Endodermal cell (in vitro differentiated cells): ENCODE results near the gene MEGF11. TPM values are rescaled to one million over a fixed set of nuclear protein-coding genes. Genes with fewer than 3 reads are reported as not detected.

Experiments
- DNase-seq: peaks from one replicate; pipeline ENCODE4 v3.0.0-alpha.2; 2017
- H3K27ac ChIP-seq: 2 replicates; pipeline ENCODE4 v1.5.1; 2013; ENCODE audit warnings: mild to moderate bottlenecking, low read depth, low read length, moderate library complexity
- H3K27me3 ChIP-seq: 2 replicates; pipeline ENCODE4 v1.6.1; 2013; ENCODE audit warnings: mild to moderate bottlenecking, low read length, moderate library complexity; ENCODE audit not compliant: insufficient read depth, control insufficient read depth, poor library complexity, severe bottlenecking
- H3K36me3 ChIP-seq: 2 replicates; pipeline ENCODE4 v1.7.0; 2013; ENCODE audit warnings: mild to moderate bottlenecking, low read length, moderate library complexity; ENCODE audit not compliant: control insufficient read depth, insufficient read depth
- H3K4me1 ChIP-seq: one replicate; pipeline ENCODE4 v1.7.0; 2013; ENCODE audit warnings: low read length; ENCODE audit not compliant: control insufficient read depth, insufficient read depth
- H3K4me3 ChIP-seq: 2 replicates; pipeline ENCODE4 v1.5.1; 2013; ENCODE audit warnings: mild to moderate bottlenecking, low read length, moderate library complexity
- H3K9ac ChIP-seq: 2 replicates; pipeline ENCODE4 v1.6.1; 2013; ENCODE audit warnings: mild to moderate bottlenecking, low read length, moderate library complexity; ENCODE audit not compliant: poor library complexity, severe bottlenecking; ENCODE audit errors: extremely low read depth
- H3K9me3 ChIP-seq: 2 replicates; pipeline ENCODE4 v1.6.1; 2013; ENCODE audit warnings: mild to moderate bottlenecking, low read length, moderate library complexity; ENCODE audit not compliant: control insufficient read depth
- H3K27ac Mint-ChIP-seq: 2 replicates; pipeline ENCODE4 v1.8.0; 2020; ENCODE audit warnings: mixed read lengths
- H3K27me3 Mint-ChIP-seq: 2 replicates; pipeline ENCODE4 v1.8.0; 2021; ENCODE audit warnings: mild to moderate bottlenecking, mixed read lengths; ENCODE audit not compliant: insufficient read depth
- H3K36me3 Mint-ChIP-seq: 2 replicates; pipeline ENCODE4 v1.8.0; 2020; ENCODE audit warnings: low read depth, mixed read lengths
- H3K4me1 Mint-ChIP-seq: 2 replicates; pipeline ENCODE4 v1.8.0; 2020; ENCODE audit warnings: mixed read lengths
- H3K4me3 Mint-ChIP-seq: 2 replicates; pipeline ENCODE4 v1.8.0; 2020; ENCODE audit warnings: mild to moderate bottlenecking, moderate library complexity, mixed read lengths
- H3K9me3 Mint-ChIP-seq: 2 replicates; pipeline ENCODE4 v1.8.0; 2020; ENCODE audit warnings: mild to moderate bottlenecking, mixed read lengths
- WGBS, 2 experiments: methylation state at CpG; one replicate each; pipeline versions ENCODE4 v1.1.5 to v1.1.7; 2013; ENCODE audit warnings: missing lambda C conversion rate in 2 of 2, mixed read lengths in 1 of 2; ENCODE audit not compliant: insufficient coverage in 1 of 2, insufficient read length in 1 of 2; 5-methylcytosine and 5-hydroxymethylcytosine counted together
- total RNA-seq, 2 donors: library from RNA; stranded (reverse); fragmentation: NEBNext Ultra II Directional in 1 of 2; extraction: Animal tissue kit (Norgen Biotek cat#: 25700) in 1 of 2; gene quantifications; 2 replicates in 1 of 2; 3 replicates in 1 of 2; pipeline ENCODE4 v1.2.1, GENCODE V29; 2021
- TF ChIP-seq, protein P1 (sequence below): fragments of 200-600 bp; sonication (generic); conservative IDR thresholded peaks from 2 replicates; pipeline ENCODE4 v1.5.0; 2021; ENCODE audit warnings: antibody characterized with exemption, mild to moderate bottlenecking

The MEGF11 gene
- total RNA-seq, 2 donors from 2014 or later, result 0.73 to 1.2 TPM

DNA sequence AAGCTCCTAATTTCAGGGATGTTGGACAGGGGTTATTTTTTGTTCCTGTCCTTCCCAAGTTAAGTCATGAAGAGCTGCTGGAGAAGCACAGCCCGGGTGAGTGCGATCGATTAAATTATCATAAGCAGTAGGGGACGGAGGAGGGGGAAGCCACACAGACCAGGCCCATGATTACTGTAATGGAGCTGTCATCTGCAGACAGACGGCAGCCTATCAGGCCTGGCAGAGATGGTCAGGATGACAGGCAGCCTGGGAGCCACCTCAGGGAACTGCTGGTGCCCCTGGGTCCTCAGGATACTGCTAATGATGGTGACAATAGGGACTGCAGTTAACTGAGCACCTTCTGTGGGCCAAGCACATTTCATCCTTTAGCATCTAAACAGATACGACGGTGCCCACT lies 236.6 kb downstream of the MEGF11 start:
- Mint-ChIP-seq H3K27ac (no peak overlapping the region), H3K36me3 (no peaks in the 10 kb centered on the region), H3K4me1 (peaks cover 4% of the 10 kb centered on the region), H3K9me3 (no peaks in the 10 kb centered on the region), H3K4me3 (no peak overlapping the region), H3K27me3 (no peaks in the 10 kb centered on the region)
- TF ChIP-seq, protein P1, sequence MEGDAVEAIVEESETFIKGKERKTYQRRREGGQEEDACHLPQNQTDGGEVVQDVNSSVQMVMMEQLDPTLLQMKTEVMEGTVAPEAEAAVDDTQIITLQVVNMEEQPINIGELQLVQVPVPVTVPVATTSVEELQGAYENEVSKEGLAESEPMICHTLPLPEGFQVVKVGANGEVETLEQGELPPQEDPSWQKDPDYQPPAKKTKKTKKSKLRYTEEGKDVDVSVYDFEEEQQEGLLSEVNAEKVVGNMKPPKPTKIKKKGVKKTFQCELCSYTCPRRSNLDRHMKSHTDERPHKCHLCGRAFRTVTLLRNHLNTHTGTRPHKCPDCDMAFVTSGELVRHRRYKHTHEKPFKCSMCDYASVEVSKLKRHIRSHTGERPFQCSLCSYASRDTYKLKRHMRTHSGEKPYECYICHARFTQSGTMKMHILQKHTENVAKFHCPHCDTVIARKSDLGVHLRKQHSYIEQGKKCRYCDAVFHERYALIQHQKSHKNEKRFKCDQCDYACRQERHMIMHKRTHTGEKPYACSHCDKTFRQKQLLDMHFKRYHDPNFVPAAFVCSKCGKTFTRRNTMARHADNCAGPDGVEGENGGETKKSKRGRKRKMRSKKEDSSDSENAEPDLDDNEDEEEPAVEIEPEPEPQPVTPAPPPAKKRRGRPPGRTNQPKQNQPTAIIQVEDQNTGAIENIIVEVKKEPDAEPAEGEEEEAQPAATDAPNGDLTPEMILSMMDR, result no peak
- H3K9me3 ChIP-seq, result no peaks in the 10 kb centered on the region
- DNase-seq, result no peak
- H3K27ac ChIP-seq, result no peak overlapping the region
- H3K4me3 ChIP-seq, result no peak overlapping the region
- 74 to 82% methylated on average over 7 of the region's 7 CpGs for WGBS, 2 experiments
- H3K36me3 ChIP-seq, result no peaks in the 10 kb centered on the region
- no peaks in the 10 kb centered on the region for H3K27me3 ChIP-seq
- H3K9ac ChIP-seq, result no peak overlapping the region
- H3K4me1 ChIP-seq, result peaks cover 5% of the 10 kb centered on the region

DNA sequence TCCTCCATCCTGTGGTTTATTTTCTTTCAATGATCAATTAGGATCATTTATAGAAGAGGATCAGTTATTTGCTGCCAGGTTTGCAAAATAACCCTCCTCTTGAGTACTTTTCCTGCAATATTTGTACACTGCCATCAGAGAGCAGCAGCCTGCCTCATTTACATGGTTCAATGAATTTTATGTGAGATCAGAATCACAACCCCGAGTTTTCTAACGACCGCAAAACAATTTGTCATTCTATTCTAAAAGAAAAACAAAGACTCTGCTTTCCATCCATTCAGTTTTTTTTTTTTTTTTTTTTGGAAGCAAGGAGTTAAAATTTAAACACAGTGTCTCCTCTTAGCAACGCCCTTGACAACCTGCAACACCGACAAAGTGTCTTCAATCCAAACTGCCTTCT lies 237.4 kb downstream of the MEGF11 start:
- H3K27me3 Mint-ChIP-seq, result no peaks in the 10 kb centered on the region

DNA sequence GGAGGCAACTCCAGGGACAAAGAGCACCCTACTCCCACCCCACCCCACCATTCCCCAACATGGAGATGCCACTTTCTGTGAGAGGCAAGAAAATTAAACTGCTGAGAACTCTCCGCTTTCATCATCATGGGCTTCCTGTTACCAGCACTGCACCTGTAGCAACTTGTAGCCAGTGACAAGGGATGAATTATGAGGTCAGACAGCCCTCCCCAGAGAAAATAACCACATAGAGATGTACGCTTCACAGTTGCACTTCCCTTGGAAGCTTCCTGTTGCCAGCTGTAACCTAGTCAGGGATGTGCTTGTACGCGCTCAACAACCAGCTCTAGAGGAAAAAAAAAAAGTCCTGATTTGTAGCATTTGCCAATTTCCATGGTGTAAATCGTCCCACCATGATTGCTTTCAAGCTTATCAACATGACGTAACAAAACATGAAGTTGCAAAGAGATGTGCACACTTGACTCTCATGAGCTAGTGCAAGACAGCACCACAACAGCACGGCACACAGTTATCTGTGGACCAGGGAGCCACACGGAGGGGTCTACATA lies 238.8 kb downstream of the MEGF11 start:
- Mint-ChIP-seq H3K9me3 (no peaks in the 10 kb centered on the region), H3K4me1 (peaks cover 4% of the 10 kb centered on the region), H3K36me3 (no peaks in the 10 kb centered on the region), H3K27ac (no peak overlapping the region), H3K4me3 (no peak overlapping the region), H3K27me3 (no peaks in the 10 kb centered on the region)
- 94 to 96% methylated on average over 7 to 8 of the region's 8 CpGs for WGBS, 2 experiments
- DNase-seq, result no peak
- Histone ChIP-seq H3K27ac (no peak overlapping the region), H3K4me1 (peaks cover 5% of the 10 kb centered on the region), H3K4me3 (no peak overlapping the region), H3K9me3 (no peaks in the 10 kb centered on the region), H3K9ac (no peak overlapping the region), H3K36me3 (no peaks in the 10 kb centered on the region), H3K27me3 (no peaks in the 10 kb centered on the region)
- TF ChIP-seq, protein P1, result no peak

More for the DNA sequence above, 237.4 kb downstream of the MEGF11 start:
- H3K4me3 Mint-ChIP-seq, result no peak overlapping the region
- H3K4me1 Mint-ChIP-seq, result peaks cover 4% of the 10 kb centered on the region
- H3K27ac Mint-ChIP-seq, result no peak overlapping the region
- TF ChIP-seq, protein P1, result no peak
- no peak for DNase-seq
- no peak overlapping the region for H3K9ac ChIP-seq
- H3K4me1 ChIP-seq, result peaks cover 5% of the 10 kb centered on the region
- H3K9me3 Mint-ChIP-seq, result no peaks in the 10 kb centered on the region
- no peaks in the 10 kb centered on the region for H3K36me3 Mint-ChIP-seq
- no peaks in the 10 kb centered on the region for H3K9me3 ChIP-seq
- H3K36me3 ChIP-seq, result no peaks in the 10 kb centered on the region
- H3K4me3 ChIP-seq, result no peak overlapping the region
- H3K27me3 ChIP-seq, result no peaks in the 10 kb centered on the region
- WGBS, 2 experiments, result 83 to 86% methylated on average over 1 to 5 of the region's 5 CpGs
- H3K27ac ChIP-seq, result no peak overlapping the region
